ENCODE data around the gene MELK. TPM values are rescaled to one million over a fixed set of nuclear protein-coding genes. Genes with fewer than 3 reads are reported as not detected.
A peak's percentile ranks its signal among the peaks of the same experiment; 100 is the strongest.

The MELK gene
- total and polyA plus RNA-seq, 8 donors, result 1.7 to 15.2 (median 3.8) TPM; not detected in 2

GRCh38 chr9:36535107-36535506 is 37.6 kb upstream of the MELK start:
- Histone ChIP-seq H3K9me3 (no peaks in the 10 kb centered on the region), H3K4me1 (no peaks in the 10 kb centered on the region), H3K27ac (no peak overlapping the region), H3K36me3 (no peaks in the 10 kb centered on the region), H3K27me3 (no peaks in the 10 kb centered on the region), H3K4me3 (no peak overlapping the region)
- TF ChIP-seq EP300 (IDR thresholded peaks at IDR 0.05), result no peak
- no peak for TF ChIP-seq POLR2A (IDR thresholded peaks at IDR 0.05)
- TF ChIP-seq CTCF (IDR thresholded peaks at IDR 0.05), result no peak
- no peak for TF ChIP-seq POLR2AphosphoS5 (IDR thresholded peaks at IDR 0.05)
- intact Hi-C loops (cut with DNase I; ENCODE audit: low total_unique reads), result no loop called here
- whole genome bisulfite sequencing, 5 donors, result 88 to 100% (median 92%) methylated on average over 1 of the region's 1 CpG
- no peak for DNase-seq

GRCh38 chr9:36537861-36538260 is 34.8 kb upstream of the MELK start:
- H3K27me3 ChIP-seq, result no peaks in the 10 kb centered on the region
- TF ChIP-seq POLR2A (IDR thresholded peaks at IDR 0.05) (no peak), EP300 (IDR thresholded peaks at IDR 0.05) (no peak), POLR2AphosphoS5 (IDR thresholded peaks at IDR 0.05) (no peak), CTCF (IDR thresholded peaks at IDR 0.05) (no peak)
- 78 to 91% (median 84%) methylated on average over 4 of the region's 4 CpGs for WGBS, 5 donors

GRCh38 chr9:36542355-36542754 is 30.3 kb upstream of the MELK start:
- H3K36me3 ChIP-seq, result no peaks in the 10 kb centered on the region
- TF ChIP-seq CTCF (IDR thresholded peaks at IDR 0.05) (no peak), EP300 (IDR thresholded peaks at IDR 0.05) (no peak), POLR2AphosphoS5 (IDR thresholded peaks at IDR 0.05) (no peak), POLR2A (IDR thresholded peaks at IDR 0.05) (no peak)
- DNase-seq, result no peak
- no peaks in the 10 kb centered on the region for H3K4me1 ChIP-seq
- 81 to 89% (median 87%) methylated on average over 7 of the region's 7 CpGs for WGBS, 5 donors
- intact Hi-C loops (cut with DNase I; ENCODE audit: low total_unique reads), result no loop called here
- H3K4me3 ChIP-seq, result no peak overlapping the region
- H3K27ac ChIP-seq, result no peak overlapping the region
- no peaks in the 10 kb centered on the region for H3K27me3 ChIP-seq
- no peaks in the 10 kb centered on the region for H3K9me3 ChIP-seq

More at GRCh38 chr9:36537861-36538260, 34.8 kb upstream of the MELK start:
- Histone ChIP-seq H3K4me3 (no peak overlapping the region), H3K9me3 (no peaks in the 10 kb centered on the region), H3K27ac (no peak overlapping the region), H3K36me3 (no peaks in the 10 kb centered on the region), H3K4me1 (no peaks in the 10 kb centered on the region)
- DNase-seq, result no peak
- intact Hi-C loops (cut with DNase I; ENCODE audit: low total_unique reads), result no loop called here

GRCh38 chr9:36543916-36544315 is 28.8 kb upstream of the MELK start:
- 69 to 84% (median 78%) methylated on average over 7 of the region's 7 CpGs for WGBS, 5 donors
- no peaks in the 10 kb centered on the region for H3K9me3 ChIP-seq
- H3K27ac ChIP-seq, result no peak overlapping the region
- intact Hi-C loops (cut with DNase I; ENCODE audit: low total_unique reads), result no loop called here
- H3K36me3 ChIP-seq, result no peaks in the 10 kb centered on the region
- no peaks in the 10 kb centered on the region for H3K27me3 ChIP-seq
- peak in 1 of 2 donors; percentile 59 for DNase-seq
- H3K4me3 ChIP-seq, result no peak overlapping the region
- H3K4me1 ChIP-seq, result no peaks in the 10 kb centered on the region
- no peak for TF ChIP-seq EP300 (IDR thresholded peaks at IDR 0.05)
- no peak for TF ChIP-seq CTCF (IDR thresholded peaks at IDR 0.05)
- TF ChIP-seq POLR2AphosphoS5 (IDR thresholded peaks at IDR 0.05), result no peak
- TF ChIP-seq POLR2A (IDR thresholded peaks at IDR 0.05), result no peak
